Activated T-cell treated with anti-CD3 and anti-CD28 coated beads, Interleukin-2, amount 50 U/mL, for 4 hours (primary cell): Measurements from ENCODE around the gene ADAMTS14. TPM values are rescaled to one million over a fixed set of nuclear protein-coding genes. Genes with fewer than 3 reads are reported as not detected.
"Not testable (repeated sequence)": the region's sequence is repeated elsewhere in the genome, so short reads cannot be mapped to it uniquely, and the experiment has no call there.

Experiments used
- ATAC-seq, 2 donors: fragments of 200-7000 bp; cut with Tn5 transposase; one replicate each; pipeline ENCODE4 v1.10.0; 2021
- DNase-seq: peaks from one replicate; pipeline ENCODE4 v3.0.0-alpha.2; 2020
- H3K27me3 Mint-ChIP-seq: one replicate; pipeline ENCODE4 v1.8.0; 2021; ENCODE audit warnings: low read depth, mixed read lengths
- H3K36me3 Mint-ChIP-seq: one replicate; pipeline ENCODE4 v1.8.0; 2022; ENCODE audit warnings: mixed read lengths; ENCODE audit not compliant: insufficient read depth
- H3K4me1 Mint-ChIP-seq: one replicate; pipeline ENCODE4 v1.8.0; 2021; ENCODE audit warnings: low read depth, mixed read lengths
- H3K4me3 Mint-ChIP-seq: one replicate; pipeline ENCODE4 v1.8.0; 2021; ENCODE audit warnings: mild to moderate bottlenecking, moderate library complexity, mixed read lengths
- H3K9me3 Mint-ChIP-seq: one replicate; pipeline ENCODE4 v1.8.0; 2021; ENCODE audit warnings: mixed read lengths
- total RNA-seq, 3 donors: library from RNA; stranded (reverse); gene quantifications; one replicate each; pipeline ENCODE4 v1.2.1, GENCODE V29; 2021

ADAMTS14 gene
- total RNA-seq, 3 donors from 2014 or later = 0.08 to 0.15 (median 0.14) TPM

DNA sequence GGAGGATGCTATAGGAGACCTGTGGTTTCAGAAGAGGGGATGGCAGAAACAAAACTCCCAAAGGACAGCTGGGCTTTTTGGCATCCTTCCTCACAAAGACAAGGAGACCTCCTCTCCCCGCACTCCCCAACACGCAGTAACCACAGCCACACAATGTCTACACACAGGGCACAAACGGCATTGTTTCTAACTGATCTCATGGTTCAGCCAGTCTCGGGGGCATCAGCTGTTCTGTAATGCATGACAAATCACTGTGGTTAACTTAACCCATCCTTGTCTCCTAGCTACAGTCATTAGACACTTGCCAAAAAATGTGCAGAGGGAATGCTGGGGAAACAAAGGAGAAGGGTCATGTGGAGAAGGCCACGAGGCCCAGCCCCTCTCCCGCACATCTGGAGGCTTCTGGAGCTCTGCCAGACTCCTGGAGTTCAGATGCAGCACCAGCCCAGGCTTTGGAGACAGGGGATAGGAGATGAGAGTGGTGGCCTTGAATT, 7.6 kb upstream of the ADAMTS14 start:
- ATAC-seq (peak in 1 of 2 donors; percentile 37), DNase-seq (no peak)
- H3K27me3 Mint-ChIP-seq = peaks cover 7% of the 10 kb centered on the region

DNA sequence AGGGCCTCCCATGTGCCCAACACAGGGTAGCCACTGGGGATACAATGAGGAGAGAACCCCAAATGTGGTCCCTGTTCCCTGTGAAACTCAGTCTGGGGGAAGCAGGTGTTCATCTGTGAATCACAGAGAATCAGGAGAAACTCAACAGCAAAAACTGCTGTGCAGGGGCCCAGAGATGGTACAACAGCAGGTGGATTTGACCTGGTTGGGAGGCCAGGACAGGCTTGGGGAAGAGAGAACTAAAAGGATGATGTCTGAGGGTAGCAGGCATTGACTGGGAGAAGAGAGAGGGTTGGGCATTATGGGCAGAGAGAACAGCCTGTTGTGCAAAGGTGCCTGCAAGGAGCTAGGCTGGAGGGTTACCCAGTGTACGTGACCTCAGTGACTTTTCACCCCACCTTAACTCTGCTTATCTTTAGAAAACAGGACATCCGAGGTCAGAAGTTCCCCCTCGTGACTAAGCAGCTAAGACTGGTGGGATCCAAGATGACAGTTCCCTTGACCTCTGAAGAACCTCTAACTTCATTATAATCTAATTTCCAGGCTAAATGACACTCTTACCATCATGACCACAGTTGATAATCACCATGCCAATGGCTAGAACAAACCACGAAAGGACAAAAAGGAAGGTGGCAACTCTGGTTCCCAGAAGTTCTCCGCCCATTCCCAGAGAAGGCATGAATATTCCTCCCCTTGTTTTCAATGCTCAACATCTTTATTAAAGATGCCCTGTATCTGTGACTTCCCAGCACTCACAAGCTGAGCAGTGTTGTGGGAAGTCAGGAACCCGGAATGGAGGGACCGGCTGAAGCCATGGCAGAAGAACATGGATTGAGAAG, 5.1 kb upstream of the ADAMTS14 start:
- no peak for ATAC-seq
- no peaks in the 10 kb centered on the region for H3K36me3 Mint-ChIP-seq
- no peak for DNase-seq
- no peak overlapping the region for H3K4me3 Mint-ChIP-seq
- peaks cover 15% of the 10 kb centered on the region for H3K27me3 Mint-ChIP-seq
- H3K9me3 Mint-ChIP-seq = peaks cover 5% of the 10 kb centered on the region
- peaks cover 5% of the 10 kb centered on the region for H3K4me1 Mint-ChIP-seq

More for the DNA sequence above, 7.6 kb upstream of the ADAMTS14 start:
- H3K9me3 Mint-ChIP-seq = peaks cover 5% of the 10 kb centered on the region
- H3K36me3 Mint-ChIP-seq = no peaks in the 10 kb centered on the region
- no peak overlapping the region for H3K4me3 Mint-ChIP-seq
- no peaks in the 10 kb centered on the region for H3K4me1 Mint-ChIP-seq

DNA sequence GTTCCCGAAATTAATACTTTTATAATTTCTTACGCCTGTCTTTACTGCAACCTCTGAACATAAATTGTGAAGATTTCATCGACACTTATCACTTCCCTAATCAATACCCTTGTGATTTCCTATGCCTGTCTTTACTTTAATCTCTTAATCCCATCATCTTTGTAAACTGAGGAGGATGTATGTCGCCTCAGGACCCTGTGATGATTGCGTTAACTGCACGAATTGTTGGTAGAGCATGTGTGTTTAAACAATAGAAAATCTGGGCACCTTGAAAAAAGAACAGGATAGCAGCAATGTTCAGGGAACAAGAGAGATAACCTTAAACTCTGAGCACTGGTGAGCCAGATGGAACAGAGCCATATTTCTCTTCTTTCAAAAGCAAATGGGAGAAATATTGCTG, 4.5 kb upstream of the ADAMTS14 start:
- H3K9me3 Mint-ChIP-seq, H3K4me1 Mint-ChIP-seq, H3K4me3 Mint-ChIP-seq, H3K36me3 Mint-ChIP-seq, ATAC-seq, DNase-seq: not testable (repeated sequence)
- peaks cover 15% of the 10 kb centered on the region for H3K27me3 Mint-ChIP-seq

DNA sequence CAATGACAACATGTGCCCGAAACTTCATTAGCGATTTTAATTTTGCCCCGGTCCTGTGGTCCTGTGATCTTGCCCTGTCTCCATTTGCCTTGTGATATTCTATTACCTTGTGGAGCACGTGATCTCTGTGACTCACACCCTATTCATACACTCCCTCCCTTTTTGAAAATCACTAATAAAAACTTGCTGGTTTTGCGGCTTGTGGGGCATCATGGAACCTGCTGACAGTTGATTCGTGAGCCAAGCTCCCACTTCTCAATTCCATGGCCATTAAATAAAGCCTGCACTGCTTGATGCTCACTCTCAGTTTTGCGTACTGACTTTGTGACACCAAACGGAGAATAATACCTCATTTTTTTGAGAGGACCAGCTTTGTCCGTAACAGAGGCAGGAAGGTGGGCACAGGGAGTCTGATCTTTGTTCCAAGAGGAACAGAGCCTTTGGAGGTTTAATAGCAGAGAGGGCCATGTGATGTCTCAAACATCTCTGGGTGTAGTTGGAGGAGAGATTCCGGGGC, 3.8 kb upstream of the ADAMTS14 start:
- Mint-ChIP-seq H3K4me1 (peaks cover 11% of the 10 kb centered on the region), H3K27me3 (peaks cover 20% of the 10 kb centered on the region), H3K36me3 (no peaks in the 10 kb centered on the region)

DNA sequence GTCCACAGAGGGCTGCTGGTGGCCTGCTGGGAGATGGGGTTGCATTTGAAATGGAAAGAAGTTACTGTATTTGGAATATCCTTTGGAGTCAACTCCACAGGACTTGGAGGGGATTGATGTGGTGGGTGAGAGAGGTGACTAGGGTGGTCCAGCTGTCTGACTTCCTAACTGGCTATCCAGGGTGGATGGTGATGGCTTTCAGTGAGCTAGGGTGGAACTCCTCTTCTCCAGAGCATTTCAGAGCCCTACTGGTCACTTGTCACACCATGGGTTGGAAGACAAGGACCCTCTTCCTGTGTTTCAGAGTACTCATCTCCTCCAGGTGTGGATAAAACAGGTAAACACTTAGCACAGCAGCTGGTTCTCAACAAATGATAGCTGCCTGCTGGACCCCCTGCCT, 3.3 kb upstream of the ADAMTS14 start:
- no peak for DNase-seq
- peaks cover 11% of the 10 kb centered on the region for H3K4me1 Mint-ChIP-seq
- peaks cover 5% of the 10 kb centered on the region for H3K9me3 Mint-ChIP-seq
- ATAC-seq = no peak
- H3K36me3 Mint-ChIP-seq = no peaks in the 10 kb centered on the region
- H3K4me3 Mint-ChIP-seq = no peak overlapping the region
- peaks cover 24% of the 10 kb centered on the region for H3K27me3 Mint-ChIP-seq

More for the DNA sequence above, 3.8 kb upstream of the ADAMTS14 start:
- no peak overlapping the region for H3K4me3 Mint-ChIP-seq
- DNase-seq = no peak
- ATAC-seq = no peak
- peaks cover 5% of the 10 kb centered on the region for H3K9me3 Mint-ChIP-seq

DNA sequence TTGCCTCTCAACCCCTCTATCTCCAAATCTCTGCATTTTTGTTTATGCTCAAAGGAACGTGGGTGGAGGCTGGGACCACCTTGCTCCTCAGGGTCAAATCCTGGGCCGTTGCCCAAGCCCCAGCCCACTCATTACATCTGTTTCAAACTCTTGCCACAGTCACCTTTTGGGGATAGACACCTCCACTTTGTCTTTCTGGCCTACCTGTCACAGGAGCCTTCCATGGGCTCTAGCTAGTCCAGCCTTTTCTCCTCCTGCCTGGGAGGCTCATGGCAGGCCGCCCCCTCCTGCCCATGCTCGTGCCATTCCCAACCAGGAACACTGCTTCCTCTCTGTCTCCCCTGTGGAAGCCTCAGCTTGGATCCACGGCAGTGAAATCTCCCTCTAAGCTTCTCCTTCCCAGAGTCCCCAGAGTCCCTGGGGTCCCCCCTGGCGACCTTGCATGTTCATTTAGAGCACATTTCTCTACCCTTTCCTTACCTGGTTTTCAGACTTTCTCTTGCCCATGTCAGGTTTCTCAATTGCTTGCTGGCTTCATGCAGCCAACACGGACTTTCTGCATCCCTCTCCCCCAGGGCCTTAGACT, 2.5 kb upstream of the ADAMTS14 start:
- no peak for DNase-seq
- no peaks in the 10 kb centered on the region for H3K36me3 Mint-ChIP-seq
- peaks cover 11% of the 10 kb centered on the region for H3K4me1 Mint-ChIP-seq
- H3K27me3 Mint-ChIP-seq = peaks cover 32% of the 10 kb centered on the region
- ATAC-seq = no peak
- peaks cover 5% of the 10 kb centered on the region for H3K9me3 Mint-ChIP-seq
- H3K4me3 Mint-ChIP-seq = no peak overlapping the region

DNA sequence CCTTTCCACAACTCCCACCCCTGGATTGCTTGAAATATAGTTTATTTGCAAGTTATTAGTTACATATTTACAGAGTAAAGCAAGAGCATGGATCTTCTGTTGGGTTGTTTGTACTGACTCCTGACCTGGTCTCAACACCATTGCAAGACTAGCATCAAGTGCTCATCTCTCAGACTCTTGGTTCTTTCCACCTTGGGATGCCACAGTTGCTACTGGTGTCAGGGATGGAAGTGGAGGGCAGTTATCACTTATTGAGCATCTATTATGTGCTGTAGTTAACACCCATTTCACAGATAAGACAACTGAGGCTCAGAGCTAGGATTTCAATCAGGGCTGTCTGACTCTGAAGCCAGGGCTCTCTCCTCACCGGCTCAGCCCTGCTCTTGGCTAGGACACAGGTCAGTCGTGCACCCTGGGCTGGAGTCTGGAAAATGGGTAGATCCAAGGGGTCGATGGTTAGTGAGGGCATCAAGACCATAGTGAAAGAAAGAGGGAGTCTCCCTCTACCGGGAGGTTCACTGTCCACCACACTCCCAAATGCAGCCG, 614 bp upstream of the ADAMTS14 start:
- Mint-ChIP-seq H3K4me3 (peak overlapping the region; percentile 40), H3K4me1 (peaks cover 11% of the 10 kb centered on the region), H3K36me3 (no peaks in the 10 kb centered on the region), H3K27me3 (peaks cover 45% of the 10 kb centered on the region), H3K9me3 (peaks cover 5% of the 10 kb centered on the region)
- DNase-seq (no peak), ATAC-seq (no peak)

DNA sequence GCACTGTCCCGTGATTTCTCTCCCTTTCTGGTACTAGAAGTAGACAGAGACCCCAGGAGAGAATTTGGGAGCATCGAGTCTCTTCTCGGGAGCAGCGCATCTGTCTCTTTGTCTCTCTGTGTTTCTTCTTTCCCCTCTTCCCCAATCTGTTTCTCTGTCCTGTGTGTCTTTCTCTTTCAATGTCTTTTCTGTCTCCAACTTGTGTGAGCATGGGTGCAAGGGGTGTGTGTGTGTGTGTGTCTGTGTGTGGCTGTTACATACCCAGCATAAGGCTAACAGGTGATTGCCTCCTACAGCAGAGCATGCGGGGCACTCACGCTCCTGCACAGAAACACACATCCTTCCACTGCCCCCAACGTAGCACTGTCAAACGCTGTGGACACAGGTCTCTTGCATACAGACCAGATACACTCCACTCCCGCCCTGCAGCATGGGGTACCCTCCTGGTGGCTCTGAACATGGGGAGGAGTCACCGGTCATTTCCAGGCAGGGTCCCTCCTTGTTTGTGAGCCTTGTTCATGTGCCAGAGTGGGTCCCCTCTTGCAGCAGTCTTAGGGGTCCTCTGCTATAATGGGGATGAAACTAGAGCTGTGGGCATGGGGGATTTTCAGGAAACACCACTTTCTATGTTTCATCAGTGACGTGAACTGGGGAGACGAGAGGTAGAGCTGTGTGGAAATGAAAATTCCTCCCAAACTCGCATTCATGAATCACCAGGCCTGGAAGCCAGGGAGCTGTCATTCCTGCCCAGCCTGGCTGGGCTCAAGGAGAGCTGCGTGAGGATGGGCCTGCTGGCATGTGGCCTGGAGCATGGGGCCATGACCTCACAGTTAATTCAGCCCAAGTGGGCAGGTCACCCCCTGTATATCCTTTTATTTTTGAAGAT, 980 bp downstream of the ADAMTS14 start:
- ATAC-seq = peak in 1 of 2 donors; percentile 6
- Mint-ChIP-seq H3K27me3 (peaks cover 45% of the 10 kb centered on the region), H3K4me3 (peak overlapping the region; percentile 45), H3K9me3 (peaks cover 5% of the 10 kb centered on the region), H3K4me1 (peaks cover 13% of the 10 kb centered on the region), H3K36me3 (no peaks in the 10 kb centered on the region)
- no peak for DNase-seq

DNA sequence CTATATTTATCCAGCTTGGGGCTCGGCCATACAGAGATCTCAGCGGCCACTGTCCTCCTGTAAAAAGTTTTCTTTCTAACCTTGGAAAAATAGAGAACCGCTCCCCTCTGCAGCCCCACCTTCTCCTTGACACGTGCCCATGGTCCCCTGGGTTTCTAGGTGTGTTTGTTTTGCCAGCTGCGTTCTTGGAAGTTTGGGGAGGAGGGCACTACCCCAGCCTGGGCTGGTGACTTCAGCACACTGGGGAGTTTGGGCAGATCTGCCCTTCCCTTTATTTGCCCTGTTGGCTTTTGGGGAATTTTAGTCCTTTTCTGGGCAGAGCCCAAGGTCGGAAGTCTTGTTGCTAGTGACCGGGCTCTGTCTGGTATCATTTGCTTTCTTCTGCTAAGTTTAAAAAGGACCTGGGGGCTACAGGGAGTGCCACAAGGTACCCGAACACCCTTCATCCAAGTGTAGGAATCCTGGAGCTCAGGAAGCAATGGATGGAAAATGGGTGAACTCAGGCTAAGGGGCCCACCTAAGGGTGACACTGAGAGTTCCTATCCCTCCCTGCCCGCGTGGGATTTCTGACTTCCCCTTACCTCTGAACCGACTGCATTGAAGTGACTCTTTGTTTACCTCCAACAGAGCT, 1.7 kb downstream of the ADAMTS14 start:
- no peak for ATAC-seq
- Mint-ChIP-seq H3K9me3 (no peaks in the 10 kb centered on the region), H3K4me3 (no peak overlapping the region), H3K36me3 (no peaks in the 10 kb centered on the region), H3K4me1 (peaks cover 13% of the 10 kb centered on the region), H3K27me3 (peaks cover 45% of the 10 kb centered on the region)
- DNase-seq = no peak

DNA sequence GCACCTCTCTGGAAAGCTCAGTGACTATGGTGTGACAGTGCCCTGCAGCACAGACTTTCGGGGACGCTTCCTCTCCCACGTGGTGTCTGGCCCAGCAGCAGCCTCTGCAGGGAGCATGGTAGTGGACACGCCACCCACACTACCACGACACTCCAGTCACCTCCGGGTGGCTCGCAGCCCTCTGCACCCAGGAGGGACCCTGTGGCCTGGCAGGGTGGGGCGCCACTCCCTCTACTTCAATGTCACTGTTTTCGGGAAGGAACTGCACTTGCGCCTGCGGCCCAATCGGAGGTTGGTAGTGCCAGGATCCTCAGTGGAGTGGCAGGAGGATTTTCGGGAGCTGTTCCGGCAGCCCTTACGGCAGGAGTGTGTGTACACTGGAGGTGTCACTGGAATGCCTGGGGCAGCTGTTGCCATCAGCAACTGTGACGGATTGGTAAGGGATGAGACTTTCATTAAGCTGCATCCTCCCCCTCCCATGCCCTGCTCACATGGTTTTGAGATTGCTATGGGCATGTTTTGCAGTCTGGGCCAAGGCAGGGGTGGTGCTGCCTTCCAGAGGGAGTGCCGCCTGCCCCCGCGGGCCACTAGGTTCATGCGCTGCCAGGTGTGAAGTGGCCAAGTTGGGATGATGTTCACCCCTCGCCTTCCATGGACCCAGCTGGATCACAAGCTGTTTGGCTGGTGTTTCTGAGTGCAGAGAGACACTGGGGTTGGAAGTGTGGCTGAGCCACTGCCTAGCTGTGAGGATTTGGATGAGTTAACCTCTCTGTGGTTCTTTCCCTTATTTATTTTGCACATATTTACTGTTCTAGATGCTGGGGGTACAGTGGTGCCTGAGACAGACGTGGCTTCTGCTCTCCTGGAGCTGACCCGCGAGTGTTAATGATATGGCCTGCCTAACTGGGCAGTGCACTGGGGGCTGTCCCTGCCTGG, 2.5 kb downstream of the ADAMTS14 start:
- H3K9me3 Mint-ChIP-seq = no peaks in the 10 kb centered on the region
- H3K4me3 Mint-ChIP-seq = no peak overlapping the region
- ATAC-seq (no peak), DNase-seq (no peak)
- H3K27me3 Mint-ChIP-seq = peaks cover 45% of the 10 kb centered on the region
- H3K36me3 Mint-ChIP-seq = no peaks in the 10 kb centered on the region
- H3K4me1 Mint-ChIP-seq = peaks cover 13% of the 10 kb centered on the region

DNA sequence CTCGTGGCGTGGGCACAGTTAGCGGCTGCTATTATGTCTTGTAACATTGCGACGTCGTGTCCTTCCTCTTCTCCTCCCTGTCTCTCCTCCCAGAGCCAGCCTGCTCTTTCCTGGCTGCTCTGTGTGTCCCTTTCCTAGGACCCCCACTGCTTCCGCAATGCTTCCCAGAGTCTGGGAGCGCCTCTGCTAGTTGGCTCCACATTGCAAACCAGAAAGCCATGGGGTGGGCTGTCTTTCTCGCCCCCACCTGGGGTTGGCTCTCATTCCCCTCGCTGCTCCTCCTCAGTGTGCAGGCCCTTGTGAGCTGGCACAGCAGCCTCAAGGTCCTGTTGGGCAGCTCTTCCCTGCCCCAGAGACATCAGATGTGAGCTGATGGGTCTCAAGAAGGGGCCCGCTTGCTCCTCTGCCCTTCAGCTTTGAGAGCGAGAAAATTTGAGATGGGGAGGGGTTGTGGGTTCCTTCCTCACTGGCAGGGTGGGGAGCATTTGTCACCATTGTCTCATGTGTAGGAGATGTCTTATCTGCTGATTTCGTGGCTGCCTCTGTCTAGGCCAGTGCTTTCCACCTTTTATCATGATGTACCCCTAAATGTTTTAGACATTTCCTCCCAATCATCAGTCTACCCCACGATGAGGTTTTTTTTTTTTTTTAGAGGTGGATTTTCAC, 3.3 kb downstream of the ADAMTS14 start:
- ATAC-seq (no peak), DNase-seq (no peak)
- peaks cover 13% of the 10 kb centered on the region for H3K4me1 Mint-ChIP-seq
- peaks cover 45% of the 10 kb centered on the region for H3K27me3 Mint-ChIP-seq
- H3K9me3 Mint-ChIP-seq = no peaks in the 10 kb centered on the region
- H3K4me3 Mint-ChIP-seq = no peak overlapping the region
- no peaks in the 10 kb centered on the region for H3K36me3 Mint-ChIP-seq

DNA sequence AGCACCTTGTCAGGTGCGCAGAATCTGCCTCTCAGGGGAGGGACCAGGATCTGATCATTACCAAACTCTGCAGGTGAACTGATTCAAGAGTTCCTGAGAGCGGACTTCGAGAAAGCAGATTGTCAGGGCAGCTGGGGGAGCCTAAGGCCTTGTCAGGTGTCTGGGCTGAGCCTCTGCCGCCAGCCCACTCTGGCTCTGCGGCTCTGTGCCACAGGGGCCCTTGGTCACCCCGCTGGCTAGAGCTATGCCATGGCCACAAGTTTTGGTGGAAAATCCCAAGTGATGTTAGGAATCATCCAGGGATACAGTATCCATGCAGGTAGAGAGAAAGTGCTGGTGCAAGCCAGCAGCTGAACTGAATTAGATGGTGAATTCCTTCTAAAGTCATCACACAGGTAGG, 4.2 kb downstream of the ADAMTS14 start:
- ATAC-seq = no peak
- Mint-ChIP-seq H3K9me3 (no peaks in the 10 kb centered on the region), H3K27me3 (peaks cover 37% of the 10 kb centered on the region), H3K4me1 (peaks cover 13% of the 10 kb centered on the region), H3K36me3 (no peaks in the 10 kb centered on the region), H3K4me3 (no peak overlapping the region)
- no peak for DNase-seq
